ENCODE measurements around the gene FAM221B. TPM values are rescaled to one million over a fixed set of nuclear protein-coding genes. Genes with fewer than 3 reads are reported as not detected.

FAM221B gene
- total RNA-seq, 1 donor from 2014 or later = 1.1 TPM

GRCh38 chr9:35840881-35841644 lies 12.5 kb upstream of the FAM221B start:
- Mint-ChIP-seq H3K9me3 (no peaks in the 10 kb centered on the region), H3K27me3 (no peaks in the 10 kb centered on the region), H3K4me1 (ENCODE audit: unreplicated experiment) (peaks cover 15% of the 10 kb centered on the region), H3K4me3 (no peak overlapping the region), H3K36me3 (peaks cover 4% of the 10 kb centered on the region), H3K27ac (no peak overlapping the region)
- no peak for TF ChIP-seq CTCF (conservative IDR thresholded peaks at IDR 0.05)
- DNase-seq (ENCODE audit: extremely low spot score, unreplicated experiment) = no peak

- DNase-seq (ENCODE audit: extremely low spot score, unreplicated experiment) = no peak
- Mint-ChIP-seq H3K27ac (no peak overlapping the region), H3K4me3 (no peak overlapping the region), H3K4me1 (ENCODE audit: unreplicated experiment) (peaks cover 10% of the 10 kb centered on the region), H3K36me3 (peaks cover 4% of the 10 kb centered on the region), H3K9me3 (no peaks in the 10 kb centered on the region), H3K27me3 (no peaks in the 10 kb centered on the region)
- TF ChIP-seq CTCF (conservative IDR thresholded peaks at IDR 0.05) = no peak
Measured at GRCh38 chr9:35839926-35840325, 11.4 kb upstream of the FAM221B start.

GRCh38 chr9:35836595-35836994 lies 8.1 kb upstream of the FAM221B start:
- Mint-ChIP-seq H3K4me3 (no peak overlapping the region), H3K27ac (no peak overlapping the region), H3K27me3 (no peaks in the 10 kb centered on the region), H3K4me1 (ENCODE audit: unreplicated experiment) (peaks cover 31% of the 10 kb centered on the region), H3K9me3 (no peaks in the 10 kb centered on the region), H3K36me3 (peaks cover 4% of the 10 kb centered on the region)
- TF ChIP-seq CTCF (conservative IDR thresholded peaks at IDR 0.05) = no peak
- DNase-seq (ENCODE audit: extremely low spot score, unreplicated experiment) = no peak

- no peak for TF ChIP-seq CTCF (conservative IDR thresholded peaks at IDR 0.05)
- no peak for DNase-seq (ENCODE audit: extremely low spot score, unreplicated experiment)
- Mint-ChIP-seq H3K36me3 (peaks cover 4% of the 10 kb centered on the region), H3K27ac (no peak overlapping the region), H3K27me3 (no peaks in the 10 kb centered on the region), H3K4me3 (no peak overlapping the region), H3K4me1 (ENCODE audit: unreplicated experiment) (peaks cover 40% of the 10 kb centered on the region), H3K9me3 (no peaks in the 10 kb centered on the region)
Measured at GRCh38 chr9:35835766-35836165, 7.2 kb upstream of the FAM221B start.

GRCh38 chr9:35835216-35835632 lies 6.7 kb upstream of the FAM221B start:
- Mint-ChIP-seq H3K4me1 (ENCODE audit: unreplicated experiment) (peaks cover 40% of the 10 kb centered on the region), H3K4me3 (no peak overlapping the region), H3K27me3 (no peaks in the 10 kb centered on the region), H3K27ac (no peak overlapping the region), H3K9me3 (no peaks in the 10 kb centered on the region), H3K36me3 (peaks cover 4% of the 10 kb centered on the region)
- TF ChIP-seq CTCF (conservative IDR thresholded peaks at IDR 0.05) = peak; percentile 46
- no peak for DNase-seq (ENCODE audit: extremely low spot score, unreplicated experiment)

Data from type B pancreatic cell (in vitro differentiated cells).